ENCODE measurements around the gene SIRT4.
A peak's percentile ranks its signal among the peaks of the same experiment; 100 is the strongest.
"Not testable (repeated sequence)": the region's sequence is repeated elsewhere in the genome, so short reads cannot be mapped to it uniquely, and the experiment has no call there.

The SIRT4 gene

DNA sequence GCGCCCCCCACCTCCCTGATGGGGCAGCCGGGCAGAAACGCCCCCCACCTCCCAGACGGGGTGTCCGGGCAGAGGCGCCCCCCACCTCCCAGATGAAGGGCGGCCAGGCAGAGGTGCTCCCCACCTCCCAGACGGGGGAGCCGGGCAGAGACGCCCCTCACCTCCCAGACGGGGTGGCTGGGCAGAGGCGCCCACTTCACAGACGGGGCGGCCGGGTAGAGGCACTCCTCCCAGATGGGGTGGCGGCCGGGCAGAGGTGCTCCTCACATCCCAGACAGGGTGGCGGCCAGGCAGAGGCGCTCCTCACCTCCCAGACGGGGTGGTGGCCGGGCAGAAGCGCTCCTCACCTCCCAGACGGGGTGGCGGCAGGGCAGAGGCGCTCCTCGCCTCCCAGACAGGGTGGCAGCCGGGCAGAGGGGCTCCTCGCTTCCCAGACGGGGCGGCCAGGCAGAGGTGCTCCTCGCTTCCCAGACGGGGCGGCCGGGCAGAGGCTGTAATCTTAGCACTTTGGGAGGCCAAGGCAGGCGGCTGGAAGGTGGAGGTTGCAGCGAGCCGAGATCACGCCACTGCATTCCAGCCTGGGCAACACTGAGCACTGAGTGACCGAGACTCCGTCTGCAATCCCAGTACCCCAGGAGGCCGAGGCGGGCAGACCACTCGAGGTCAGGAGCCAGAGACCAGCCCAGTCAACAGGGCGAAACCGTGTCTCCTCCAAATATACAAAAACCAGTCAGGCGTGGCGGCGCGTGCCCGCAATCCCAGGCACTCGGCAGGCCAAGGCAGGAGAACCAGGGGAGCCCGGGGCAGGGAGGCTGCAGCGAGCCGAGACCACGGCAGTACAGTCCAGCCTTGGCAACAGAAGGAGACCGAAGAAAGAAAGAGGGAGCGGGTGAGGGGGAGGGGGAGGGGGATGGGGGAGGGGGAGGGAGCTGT is 23.7 kb upstream of the SIRT4 start:
- no peak for DNase-seq (ENCODE audit: low spot score)

DNA sequence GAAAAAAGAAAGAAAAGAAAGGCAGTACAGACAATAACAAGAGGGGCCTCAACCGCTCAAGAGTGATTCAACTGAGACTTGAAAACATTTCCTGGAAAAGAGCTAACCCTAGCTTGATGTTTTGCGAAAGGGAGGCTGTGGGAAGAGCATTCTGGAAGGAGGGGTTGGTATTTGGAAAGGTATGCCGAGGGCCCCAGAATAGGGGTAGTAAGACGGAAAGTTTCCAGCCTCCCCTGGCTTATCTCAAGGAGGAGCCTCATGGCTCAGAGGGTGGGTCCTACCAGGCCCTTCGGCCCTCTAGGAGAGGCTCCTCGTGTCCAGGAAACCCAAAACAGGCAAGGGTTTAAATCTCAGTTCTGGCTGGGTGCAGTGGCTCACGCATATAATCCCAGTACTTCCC is 18.8 kb upstream of the SIRT4 start:
- no peak for DNase-seq (ENCODE audit: low spot score)

DNA sequence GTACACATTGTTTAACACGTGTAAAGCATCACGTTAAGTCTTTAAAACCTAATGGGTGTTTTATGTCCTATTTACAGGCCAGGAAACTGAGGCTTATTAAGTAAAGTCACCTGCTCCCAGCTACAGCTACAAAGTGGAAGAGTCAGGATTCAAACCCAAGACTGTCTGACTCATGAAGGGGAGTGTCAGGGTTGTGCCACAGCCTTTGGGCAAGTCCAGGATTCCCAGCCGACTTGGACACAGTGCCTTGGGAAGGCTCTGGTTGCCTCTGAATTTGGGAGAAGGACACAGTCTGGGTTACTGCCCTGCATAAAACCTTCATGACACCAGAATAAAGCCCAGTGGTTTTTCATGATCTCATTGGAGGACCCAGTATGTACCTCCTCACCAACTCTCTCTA is 17.7 kb upstream of the SIRT4 start:
- DNase-seq (ENCODE audit: low spot score): no peak

DNA sequence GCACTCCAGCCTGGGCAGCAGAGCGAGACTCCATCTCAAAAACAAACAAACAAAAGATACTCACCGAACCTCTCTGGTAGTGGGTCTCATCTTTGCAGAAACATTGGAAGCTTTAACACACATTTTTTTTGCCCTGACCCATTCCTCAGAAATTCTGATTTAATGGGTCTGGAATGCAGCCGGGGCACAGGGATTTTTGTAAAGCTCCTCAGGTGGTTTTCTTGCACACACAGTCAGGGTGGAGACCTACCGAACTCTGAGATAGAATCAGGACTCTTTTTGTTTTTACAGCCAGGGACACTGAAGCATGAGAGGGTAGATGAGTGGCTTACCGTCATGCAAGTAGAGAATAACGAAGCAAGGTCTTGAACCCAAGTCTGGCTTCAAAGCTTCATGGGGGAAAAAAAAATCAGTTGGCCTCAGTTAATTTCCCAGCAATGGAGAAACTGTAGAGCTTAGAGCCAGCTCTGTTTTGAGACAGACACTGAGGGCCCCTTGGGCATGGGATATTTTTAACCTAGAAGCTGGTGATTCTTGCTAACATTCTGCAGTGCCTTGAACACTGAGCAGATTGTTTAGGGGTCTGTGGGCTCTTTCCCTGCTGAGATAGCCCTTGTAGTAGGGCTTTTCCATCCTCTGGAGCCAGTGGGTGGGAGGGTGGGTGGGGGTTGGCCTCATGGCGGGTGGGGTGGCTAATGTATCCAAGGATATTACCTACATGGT is 15.2 kb upstream of the SIRT4 start:
- no peak for DNase-seq (ENCODE audit: low spot score)

DNA sequence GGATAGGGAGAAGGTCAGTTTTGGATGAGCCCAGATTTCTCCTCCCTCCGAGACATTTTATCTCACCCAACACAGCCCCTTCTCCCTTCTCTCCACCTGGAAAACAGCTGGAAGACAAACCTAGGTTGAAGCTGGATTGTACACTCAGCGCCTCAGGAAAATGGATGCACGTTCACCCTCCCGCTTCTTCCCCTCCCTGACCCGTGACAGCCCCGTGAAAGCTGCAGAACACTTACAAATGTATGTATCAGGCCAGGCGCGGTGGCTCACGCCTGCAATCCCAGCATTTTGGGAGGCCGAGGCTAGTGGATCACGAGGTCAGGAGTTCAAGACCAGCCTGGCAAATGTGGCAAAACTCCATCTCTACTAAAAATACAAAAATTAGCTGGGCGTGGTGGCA is 14.6 kb upstream of the SIRT4 start:
- DNase-seq (ENCODE audit: low spot score): no peak

DNA sequence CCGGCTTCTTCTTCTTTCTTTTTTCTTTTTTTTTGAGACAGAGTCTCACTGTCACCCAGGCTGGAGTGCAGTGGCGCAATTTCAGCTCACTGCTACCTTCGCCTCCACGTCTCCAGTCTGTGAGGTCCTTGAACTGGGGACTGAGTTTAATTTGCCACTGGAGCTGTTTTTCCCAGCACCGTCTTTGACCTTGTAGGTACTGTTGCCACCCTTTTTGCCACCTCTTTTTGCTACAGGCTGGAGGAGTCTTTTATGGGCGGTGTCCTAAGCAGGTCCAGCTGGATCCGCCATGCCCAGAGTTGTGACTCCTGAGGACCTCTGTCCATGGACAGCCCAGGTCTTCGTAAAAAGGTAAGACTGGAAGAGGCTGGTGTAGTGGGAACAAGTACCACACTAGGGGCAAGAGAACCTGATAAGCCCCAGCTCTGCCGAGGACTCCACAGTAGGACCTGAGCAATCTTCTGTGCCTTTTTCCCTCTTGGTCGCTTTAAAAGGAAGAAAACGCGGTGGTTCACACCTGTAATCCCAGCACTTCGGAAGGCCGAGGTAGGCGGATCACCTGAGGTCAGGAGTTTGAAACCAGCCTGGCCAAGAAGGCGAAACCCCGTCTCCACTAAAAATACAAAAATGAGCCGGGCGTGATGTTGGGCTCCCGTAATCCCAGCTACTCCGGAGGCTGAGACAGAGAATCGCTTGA is 11.4 kb upstream of the SIRT4 start:
- DNase-seq (ENCODE audit: low spot score): no peak

DNA sequence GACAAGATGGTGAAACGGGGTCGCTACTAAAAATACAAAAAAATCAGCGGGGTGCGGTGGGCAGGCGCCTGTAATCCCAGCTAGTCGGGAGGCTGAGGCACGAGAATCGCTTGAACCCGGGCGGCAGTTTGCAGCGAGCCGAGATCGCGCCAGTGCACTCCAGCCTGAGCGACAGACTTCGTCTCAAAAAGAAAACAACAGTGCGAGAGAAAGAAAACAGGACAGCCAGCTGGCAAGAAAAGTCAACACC is 9.8 kb upstream of the SIRT4 start:
- DNase-seq (ENCODE audit: low spot score): no peak

DNA sequence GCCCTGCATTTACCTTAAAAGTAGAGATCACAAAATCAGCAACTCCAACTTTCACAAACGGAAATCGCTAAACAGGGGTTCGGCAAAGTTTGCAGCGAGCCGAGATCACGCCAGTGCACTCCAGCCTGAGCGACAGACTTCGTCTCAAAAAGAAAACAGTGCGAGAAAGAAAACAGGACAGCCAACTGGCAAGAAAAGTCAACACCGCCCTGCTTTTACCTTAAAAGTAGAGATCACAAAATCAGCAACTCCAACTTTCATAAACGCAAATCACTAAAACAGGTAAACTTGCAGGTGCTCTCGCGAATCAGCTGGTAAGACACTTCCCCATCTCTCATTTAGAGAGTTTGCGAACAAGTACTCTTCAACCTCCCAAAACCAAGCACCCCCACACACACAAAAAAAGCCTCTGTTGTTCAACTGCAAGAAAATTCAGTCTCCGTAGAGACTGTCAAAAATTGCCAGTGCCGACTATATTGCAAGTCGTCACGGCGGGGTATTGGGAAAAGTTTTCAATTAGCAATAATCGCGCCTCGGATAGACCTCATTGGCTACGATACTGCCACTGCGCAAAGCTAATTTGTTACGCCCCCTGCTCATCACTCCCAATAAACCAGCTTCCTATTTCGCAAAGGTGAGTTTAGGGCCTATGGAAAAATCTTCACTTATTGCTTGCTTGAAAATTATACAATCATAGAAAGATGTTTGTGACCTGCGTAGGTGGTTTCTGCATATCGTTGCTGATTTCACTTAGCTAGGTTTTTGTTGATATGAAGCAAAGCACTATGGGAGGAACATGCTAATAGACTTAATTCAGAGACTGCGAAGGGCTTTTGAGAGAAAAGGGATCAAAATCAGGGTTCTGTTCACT is 9.2 kb upstream of the SIRT4 start, which contains the start of gene RNU4-1:
RNU4-1 (minus strand) TSS at position 577 of the 871 bp plus-strand sequence.
- DNase-seq (ENCODE audit: low spot score): no peak

DNA sequence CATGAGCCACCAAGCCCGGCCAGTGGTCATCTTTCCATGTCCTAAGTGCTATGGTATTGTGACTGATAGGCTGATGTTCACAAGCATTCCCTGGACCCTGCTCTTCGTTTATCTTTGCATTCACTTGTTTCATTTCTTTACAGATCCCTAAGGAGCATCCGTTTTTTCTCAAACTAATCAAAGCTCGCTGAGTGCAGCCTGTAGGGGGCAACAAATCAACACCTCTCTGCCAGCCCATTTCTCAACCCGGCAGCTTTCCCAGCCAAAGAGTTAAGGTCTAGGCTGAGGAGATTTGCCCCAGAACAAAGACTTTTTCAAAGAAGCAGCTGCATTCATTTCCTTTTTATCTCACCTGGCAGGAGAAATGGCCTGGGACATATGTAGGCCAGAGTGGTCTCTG is 12.1 kb downstream of the SIRT4 start:
- DNase-seq (ENCODE audit: low spot score): no peak

DNA sequence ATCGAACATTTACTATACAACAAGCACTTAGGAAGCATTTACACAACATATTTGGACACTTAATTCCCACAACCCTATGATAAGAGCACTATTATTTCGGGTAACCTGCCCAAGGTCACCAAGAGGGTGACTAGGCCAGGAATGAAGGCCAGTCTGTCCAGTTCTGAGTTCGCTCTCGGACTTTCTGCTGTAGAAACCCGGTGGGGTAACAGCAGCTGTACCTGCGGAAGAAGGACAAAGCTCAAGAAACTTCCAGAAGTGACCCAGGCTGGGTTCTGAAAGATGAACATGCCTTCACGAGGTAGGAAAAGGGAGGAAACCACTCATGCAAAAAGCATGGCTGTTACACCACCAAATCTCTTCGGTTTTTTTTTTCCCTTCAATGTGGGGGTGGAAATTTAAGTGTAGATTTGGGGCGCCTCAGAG is 14.7 kb downstream of the SIRT4 start:
- no peak for DNase-seq (ENCODE audit: low spot score)

DNA sequence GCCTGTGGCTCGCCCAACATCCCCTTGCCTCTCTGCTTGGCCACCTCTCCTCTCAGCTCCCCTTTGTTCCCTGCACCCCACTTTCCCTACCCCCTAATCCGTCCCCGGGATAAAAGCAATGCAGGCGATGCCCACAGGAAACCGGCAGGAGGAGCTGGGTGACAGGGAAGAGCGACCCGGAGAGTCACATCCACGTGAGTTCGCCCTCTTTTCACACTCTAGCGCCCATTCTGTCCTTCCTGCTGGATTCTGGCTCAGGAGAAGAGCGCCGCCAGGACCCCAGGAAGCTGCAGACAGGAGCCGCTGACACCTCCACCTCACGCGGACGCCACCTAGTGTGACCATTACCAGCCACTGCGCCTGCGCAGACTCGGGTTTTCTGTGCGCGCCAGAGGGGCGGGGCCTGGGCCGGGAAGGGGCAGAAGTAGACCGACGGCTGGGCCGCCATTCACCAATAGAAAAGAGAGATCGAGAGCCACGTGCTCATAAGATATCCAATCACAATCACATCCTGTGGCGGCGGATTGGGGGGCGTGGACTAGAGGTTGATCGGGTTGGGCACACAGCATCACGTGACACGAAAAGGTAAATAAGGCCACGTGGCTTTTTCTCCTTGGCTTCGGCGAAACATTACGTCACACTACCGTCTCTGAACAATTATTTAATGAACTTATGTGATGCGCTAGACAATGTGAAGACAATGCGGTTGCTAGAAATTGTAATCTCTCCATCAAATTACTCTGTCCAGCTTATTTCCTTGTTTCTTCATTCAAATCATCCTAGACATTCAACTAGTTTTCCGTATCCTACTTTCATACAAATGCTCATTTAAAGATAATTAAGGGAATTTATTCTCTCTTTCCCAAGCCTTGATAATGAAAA is 15.3 kb downstream of the SIRT4 start:
- DNase-seq (ENCODE audit: low spot score): peak; percentile 90

DNA sequence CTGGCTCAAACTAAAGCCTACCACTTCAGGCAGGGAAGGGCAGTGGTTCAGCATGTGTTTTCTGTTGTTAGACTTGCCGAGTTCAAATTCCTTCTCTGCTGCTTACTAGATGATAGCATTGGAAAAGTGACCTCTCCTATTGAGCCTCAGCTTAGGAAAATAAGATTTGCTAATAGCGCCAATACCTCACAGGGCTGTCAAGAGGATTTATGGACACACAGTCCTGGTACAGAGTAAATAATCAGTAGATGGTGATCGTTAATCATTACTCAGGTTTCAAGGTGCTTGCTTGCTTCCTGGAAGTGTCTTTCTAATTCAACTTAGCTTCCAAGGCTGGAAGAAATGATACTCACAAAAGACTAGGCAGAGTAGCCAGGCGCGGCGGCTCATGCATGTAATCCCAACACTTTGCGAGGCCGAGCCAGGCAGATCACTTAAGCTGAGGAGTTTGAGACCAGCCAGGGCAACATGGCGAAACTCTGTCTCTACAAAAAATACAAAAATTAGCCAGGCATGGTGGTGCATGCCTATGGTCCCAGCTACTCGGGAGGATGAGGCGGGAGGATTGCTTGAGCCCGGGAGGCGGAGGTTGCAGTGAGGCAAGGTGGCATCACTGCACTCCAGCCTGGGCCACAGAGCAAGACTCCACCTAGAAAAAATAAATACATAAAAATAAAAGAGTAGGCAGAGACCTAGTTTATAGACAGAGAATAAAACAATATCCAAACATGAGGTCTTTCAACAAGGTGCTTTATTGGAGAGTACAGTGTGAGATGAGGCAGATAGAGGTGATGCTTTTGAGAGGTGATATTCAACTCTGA is 19.5 kb downstream of the SIRT4 start:
- DNase-seq (ENCODE audit: low spot score): no peak

DNA sequence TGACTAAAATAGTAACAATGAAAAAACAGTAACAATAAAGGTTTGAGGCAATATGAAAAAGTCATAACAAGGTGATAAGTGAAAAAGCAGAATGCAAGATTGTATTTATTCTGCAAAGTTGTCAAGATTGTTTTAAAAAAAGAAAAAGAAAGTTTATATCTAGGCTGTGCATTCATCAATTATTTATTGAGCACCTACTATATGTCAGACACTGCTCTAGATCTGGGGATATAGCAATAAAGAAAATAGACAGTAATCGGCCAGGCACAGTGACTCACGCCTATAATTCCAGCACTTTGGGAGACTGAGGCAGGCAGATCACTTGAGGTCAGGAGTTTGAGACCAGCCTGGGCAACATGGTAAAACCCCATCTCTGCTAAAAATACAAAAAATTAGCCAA is 21.7 kb downstream of the SIRT4 start:
- no peak for DNase-seq (ENCODE audit: low spot score)

DNA sequence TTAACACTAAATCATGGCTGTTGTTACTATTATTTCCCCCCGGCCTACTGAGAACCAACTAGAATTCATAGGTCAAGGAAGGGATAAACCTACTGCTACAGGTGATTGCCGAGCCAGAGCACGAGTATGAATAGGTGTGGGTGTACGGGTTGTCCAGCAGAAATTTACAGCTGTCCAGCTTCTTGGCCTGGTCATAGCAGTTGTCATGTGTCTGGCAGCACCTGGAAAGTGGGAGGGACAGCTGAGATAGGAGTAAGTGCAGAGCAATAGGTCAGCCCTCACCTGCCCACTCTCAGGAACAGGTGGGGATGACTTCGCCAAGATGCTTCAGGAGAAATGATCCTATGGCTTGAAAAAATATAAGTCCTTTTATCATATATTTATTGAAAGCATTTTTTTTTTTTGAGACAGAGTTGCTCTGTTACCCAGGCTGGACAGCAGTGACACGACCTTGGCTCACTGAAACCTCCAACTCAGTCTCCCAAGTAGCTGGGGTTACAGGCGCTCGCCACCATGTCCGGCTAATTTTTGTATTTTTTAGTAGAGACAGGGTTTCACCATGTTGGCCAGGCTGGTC is 22.8 kb downstream of the SIRT4 start:
- no peak for DNase-seq (ENCODE audit: low spot score)

DNA sequence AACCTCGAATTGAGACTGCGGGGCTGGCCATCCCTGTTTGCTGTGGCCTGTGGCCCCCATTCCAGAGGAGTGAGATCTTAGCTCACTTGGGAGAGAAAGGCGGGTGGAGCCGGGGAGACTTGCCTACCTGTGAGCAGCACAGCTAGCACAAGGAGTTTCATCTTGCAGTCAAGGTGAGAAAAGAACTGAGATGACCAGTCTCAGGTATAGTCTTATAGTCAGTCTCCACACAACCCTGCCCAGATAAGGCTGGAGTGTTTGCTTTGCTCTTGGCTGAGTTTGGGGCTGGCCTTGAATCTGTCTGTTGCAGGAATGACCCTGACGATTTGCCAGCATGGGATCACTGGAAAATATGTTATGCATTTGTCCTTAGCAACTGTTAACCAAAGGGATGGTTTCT is 25.5 kb downstream of the SIRT4 start, which contains the start of gene PLA2G1B:
PLA2G1B (minus strand) TSS at position 187 of the 400 bp plus-strand sequence; CDS start at position 161, 26 bp downstream.
- no peak for DNase-seq (ENCODE audit: low spot score)

DNA sequence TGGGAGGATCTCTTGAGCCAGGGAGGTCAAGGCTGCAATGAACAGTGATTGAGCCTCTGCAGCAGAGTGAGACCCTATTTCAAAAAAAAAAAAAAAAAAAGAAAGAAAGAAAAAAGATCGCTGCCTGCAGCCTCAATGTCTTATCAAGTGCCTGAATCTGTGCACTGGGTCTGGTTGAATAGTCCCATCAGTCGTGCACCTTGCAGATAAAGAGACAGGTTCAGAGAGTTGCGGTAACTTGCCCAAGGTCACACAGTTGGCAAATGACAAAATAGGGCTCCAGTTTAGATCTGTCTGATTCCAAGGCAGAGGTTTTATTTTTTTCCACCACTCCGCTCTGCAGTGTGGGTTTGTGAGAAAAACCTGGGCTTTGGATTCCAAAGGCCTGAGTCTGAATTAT is 26.1 kb downstream of the SIRT4 start:
- DNase-seq (ENCODE audit: low spot score): no peak

DNA sequence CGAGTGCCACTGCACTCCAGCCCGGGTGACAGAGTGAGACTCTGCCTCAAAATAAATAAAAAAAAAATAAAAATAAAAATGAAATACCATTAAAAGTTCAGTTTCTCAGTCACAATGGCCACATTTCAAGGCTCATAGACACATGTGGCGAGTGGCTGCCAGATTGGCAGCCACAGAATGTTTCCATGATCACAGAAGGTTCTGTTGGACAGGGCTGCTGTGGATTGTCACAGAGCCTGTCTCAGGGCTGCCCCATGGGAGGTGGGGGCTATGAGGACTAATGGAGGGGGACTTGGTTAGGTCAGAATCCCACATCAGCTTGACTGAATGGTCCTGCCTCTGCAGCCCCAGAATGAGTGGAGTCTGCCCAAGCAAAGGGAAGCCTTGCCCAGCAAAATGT is 29.3 kb downstream of the SIRT4 start:
- DNase-seq (ENCODE audit: low spot score): no peak

DNA sequence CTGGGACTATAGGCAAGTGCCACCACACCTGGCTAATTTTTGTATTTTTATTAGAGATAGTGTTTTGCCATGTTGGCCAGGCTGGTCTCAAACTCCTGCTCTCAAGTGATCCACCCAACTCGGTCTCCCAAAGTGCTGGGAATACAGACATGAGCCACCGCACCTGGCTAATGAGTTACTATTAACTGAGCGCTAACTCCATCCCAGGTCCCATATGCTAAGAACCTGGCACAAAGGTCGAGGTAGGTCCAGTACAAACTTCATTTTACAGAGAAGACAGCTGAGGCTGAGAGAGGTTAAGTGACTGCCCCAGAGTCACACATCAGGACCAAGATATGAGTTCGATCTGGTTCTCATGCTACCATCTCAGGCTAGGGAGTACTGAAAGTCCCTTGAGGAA is 29.9 kb downstream of the SIRT4 start:
- no peak for DNase-seq (ENCODE audit: low spot score)

DNA sequence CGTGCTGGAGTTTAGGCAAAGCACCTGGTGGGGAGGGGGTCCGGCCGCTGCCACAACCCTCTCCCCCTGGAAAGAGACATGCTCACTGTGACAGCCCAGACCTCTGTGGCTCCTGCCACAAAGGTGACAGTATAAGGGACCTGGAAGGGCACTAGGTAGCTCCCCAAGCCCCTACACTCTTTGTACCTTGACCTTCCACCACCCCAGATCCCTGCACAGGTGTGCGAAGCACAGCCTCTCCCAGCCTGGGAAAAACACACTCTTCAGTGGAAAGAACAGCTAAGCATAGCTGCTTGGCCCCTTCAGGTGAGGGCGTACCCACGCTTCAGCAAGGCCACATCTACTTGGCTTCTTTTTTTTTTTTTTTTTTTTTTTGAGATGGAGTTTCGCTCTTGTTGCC is 30.4 kb downstream of the SIRT4 start:
- no peak for DNase-seq (ENCODE audit: low spot score)

DNA sequence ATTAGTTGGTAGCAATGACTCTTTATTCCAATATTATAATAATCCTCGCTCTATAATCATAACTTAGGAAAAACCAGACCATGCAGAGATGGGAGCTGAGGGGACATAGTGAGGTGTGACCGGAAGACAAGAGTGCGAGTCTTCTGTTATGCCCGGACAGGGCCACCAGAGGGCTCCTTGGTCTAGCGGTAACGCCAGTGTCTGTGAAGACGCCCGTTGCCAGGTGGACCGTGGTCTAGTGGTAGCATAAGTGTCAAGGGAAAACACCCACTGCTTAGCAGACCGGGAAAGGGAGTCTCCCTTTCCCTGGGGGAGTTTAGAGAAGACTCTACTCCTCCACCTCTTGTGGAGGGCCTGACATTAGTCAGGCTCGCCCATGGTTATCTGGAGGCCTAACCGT is 33.3 kb downstream of the SIRT4 start:
- DNase-seq (ENCODE audit: low spot score): not testable (repeated sequence)

Data from HuH-7.5 (cell line).